Gastrocnemius medialis (tissue), 4 donors: ENCODE data around the gene DPM2.

Experiments
- CTCF ChIP-seq, 5 experiments: fragments of 450-650 bp in 3 of 5; fragments of 200-600 bp in 2 of 5; sonication (generic) in 2 of 5; IDR thresholded peaks in 4 of 5; conservative IDR thresholded peaks in 1 of 5; 1 replicate in 4 of 5; 2 replicates in 1 of 5; pipeline ENCODE4 v1.5.1; 2016 to 2019; ENCODE audit warnings: antibody characterized with exemption in 5 of 5, mild to moderate bottlenecking in 3 of 5, moderate library complexity in 3 of 5
- POLR2A ChIP-seq, 2 donors: fragments of 450-650 bp; IDR thresholded peaks; one replicate each; pipeline ENCODE4 v1.6.1; 2017; ENCODE audit warnings: antibody characterized with exemption in 2 of 2, mild to moderate bottlenecking in 2 of 2, moderate library complexity in 2 of 2

- no peak for TF ChIP-seq CTCF (IDR thresholded peaks at IDR 0.05 in 4 of 5, conservative IDR thresholded peaks at IDR 0.05 in 1 of 5)
- TF ChIP-seq POLR2A (IDR thresholded peaks at IDR 0.05), result no peak
Measured at GRCh38 chr9:127898433-127899127, 39.1 kb downstream of the DPM2 start.
